ENCODE measurements around the gene CKS2.

GRCh38 chr9:89278997-89279739 is 31.8 kb upstream of the CKS2 start:
- TF ChIP-seq, protein P1, sequence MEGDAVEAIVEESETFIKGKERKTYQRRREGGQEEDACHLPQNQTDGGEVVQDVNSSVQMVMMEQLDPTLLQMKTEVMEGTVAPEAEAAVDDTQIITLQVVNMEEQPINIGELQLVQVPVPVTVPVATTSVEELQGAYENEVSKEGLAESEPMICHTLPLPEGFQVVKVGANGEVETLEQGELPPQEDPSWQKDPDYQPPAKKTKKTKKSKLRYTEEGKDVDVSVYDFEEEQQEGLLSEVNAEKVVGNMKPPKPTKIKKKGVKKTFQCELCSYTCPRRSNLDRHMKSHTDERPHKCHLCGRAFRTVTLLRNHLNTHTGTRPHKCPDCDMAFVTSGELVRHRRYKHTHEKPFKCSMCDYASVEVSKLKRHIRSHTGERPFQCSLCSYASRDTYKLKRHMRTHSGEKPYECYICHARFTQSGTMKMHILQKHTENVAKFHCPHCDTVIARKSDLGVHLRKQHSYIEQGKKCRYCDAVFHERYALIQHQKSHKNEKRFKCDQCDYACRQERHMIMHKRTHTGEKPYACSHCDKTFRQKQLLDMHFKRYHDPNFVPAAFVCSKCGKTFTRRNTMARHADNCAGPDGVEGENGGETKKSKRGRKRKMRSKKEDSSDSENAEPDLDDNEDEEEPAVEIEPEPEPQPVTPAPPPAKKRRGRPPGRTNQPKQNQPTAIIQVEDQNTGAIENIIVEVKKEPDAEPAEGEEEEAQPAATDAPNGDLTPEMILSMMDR (IDR thresholded peaks at IDR 0.05) = peak; percentile 40 to 73 (median 53)
- TF ChIP-seq POLR2A (IDR thresholded peaks at IDR 0.05) = no peak
- TF ChIP-seq POLR2AphosphoS5 (IDR thresholded peaks at IDR 0.05; ENCODE audit: insufficient read depth in 1 of 2, low read depth in 1 of 2) = no peak

Measured in vagina (tissue), 2 donors.